Uterus (tissue), 2 donors: Measurements from ENCODE around the gene TRAPPC6A.

Experiments
- POLR2A ChIP-seq, 2 donors: fragments of 450-650 bp; IDR thresholded peaks; one replicate each; pipeline ENCODE4 v1.6.1; 2016; ENCODE audit warnings: antibody characterized with exemption in 2 of 2, mild to moderate bottlenecking in 1 of 2, moderate library complexity in 1 of 2
- TF ChIP-seq, protein P1 (sequence below), 4 experiments: fragments of 200-600 bp in 2 of 4; fragments of 450-650 bp in 2 of 4; sonication (generic) in 2 of 4; IDR thresholded peaks; one replicate each; pipeline ENCODE4 v1.5.1; 2016 to 2019; ENCODE audit warnings: antibody characterized with exemption in 4 of 4, mild to moderate bottlenecking in 2 of 4, moderate library complexity in 1 of 4

- TF ChIP-seq, protein P1, sequence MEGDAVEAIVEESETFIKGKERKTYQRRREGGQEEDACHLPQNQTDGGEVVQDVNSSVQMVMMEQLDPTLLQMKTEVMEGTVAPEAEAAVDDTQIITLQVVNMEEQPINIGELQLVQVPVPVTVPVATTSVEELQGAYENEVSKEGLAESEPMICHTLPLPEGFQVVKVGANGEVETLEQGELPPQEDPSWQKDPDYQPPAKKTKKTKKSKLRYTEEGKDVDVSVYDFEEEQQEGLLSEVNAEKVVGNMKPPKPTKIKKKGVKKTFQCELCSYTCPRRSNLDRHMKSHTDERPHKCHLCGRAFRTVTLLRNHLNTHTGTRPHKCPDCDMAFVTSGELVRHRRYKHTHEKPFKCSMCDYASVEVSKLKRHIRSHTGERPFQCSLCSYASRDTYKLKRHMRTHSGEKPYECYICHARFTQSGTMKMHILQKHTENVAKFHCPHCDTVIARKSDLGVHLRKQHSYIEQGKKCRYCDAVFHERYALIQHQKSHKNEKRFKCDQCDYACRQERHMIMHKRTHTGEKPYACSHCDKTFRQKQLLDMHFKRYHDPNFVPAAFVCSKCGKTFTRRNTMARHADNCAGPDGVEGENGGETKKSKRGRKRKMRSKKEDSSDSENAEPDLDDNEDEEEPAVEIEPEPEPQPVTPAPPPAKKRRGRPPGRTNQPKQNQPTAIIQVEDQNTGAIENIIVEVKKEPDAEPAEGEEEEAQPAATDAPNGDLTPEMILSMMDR (IDR thresholded peaks at IDR 0.05), result no peak
- TF ChIP-seq POLR2A (IDR thresholded peaks at IDR 0.05), result no peak
These were observed 44.4 kb downstream of the TRAPPC6A start for GRCh38 chr19:45133661-45134060.
